Endothelial cell (in vitro differentiated cells): Measurements from ENCODE around the gene TNS3. TPM values are rescaled to one million over a fixed set of nuclear protein-coding genes. Genes with fewer than 3 reads are reported as not detected.

Experiments
- DNase-seq: peaks from one replicate; pipeline ENCODE4 v3.0.0; 2021; ENCODE audit warnings: low spot score
- H3K27ac Mint-ChIP-seq: one replicate; pipeline ENCODE4 v1.8.0; 2021; ENCODE audit warnings: mixed read lengths, inconsistent platforms; ENCODE audit not compliant: unreplicated experiment
- H3K27me3 Mint-ChIP-seq: one replicate; pipeline ENCODE4 v1.8.0; 2021; ENCODE audit warnings: mild to moderate bottlenecking, moderate library complexity, mixed read lengths, inconsistent platforms; ENCODE audit not compliant: unreplicated experiment
- H3K36me3 Mint-ChIP-seq: one replicate; pipeline ENCODE4 v1.8.0; 2021; ENCODE audit warnings: mild to moderate bottlenecking, low read depth, mixed read lengths, inconsistent platforms; ENCODE audit not compliant: unreplicated experiment
- H3K4me1 Mint-ChIP-seq: one replicate; pipeline ENCODE4 v1.8.0; 2021; ENCODE audit warnings: mild to moderate bottlenecking, mixed read lengths, inconsistent platforms; ENCODE audit not compliant: unreplicated experiment
- H3K4me3 Mint-ChIP-seq: one replicate; pipeline ENCODE4 v1.8.0; 2021; ENCODE audit warnings: mild to moderate bottlenecking, mixed read lengths, inconsistent platforms; ENCODE audit not compliant: unreplicated experiment
- H3K9me3 Mint-ChIP-seq: one replicate; pipeline ENCODE4 v1.8.0; 2021; ENCODE audit warnings: mixed read lengths, inconsistent platforms; ENCODE audit not compliant: unreplicated experiment
- CTCF ChIP-seq: fragments of 200-600 bp; sonication (generic); IDR thresholded peaks from one replicate; pipeline ENCODE4 v1.5.0; 2021; ENCODE audit warnings: antibody characterized with exemption; ENCODE audit not compliant: unreplicated experiment
- total RNA-seq: library from RNA; stranded (reverse); fragmentation: NEBNext Ultra II Directional; extraction: Animal tissue kit (Norgen Biotek cat#: 25700); gene quantifications from one replicate; pipeline ENCODE4 v1.2.1, GENCODE V29; 2021; ENCODE audit not compliant: unreplicated experiment

The TNS3 gene
- total RNA-seq, 1 donor from 2014 or later = 7.5 TPM

GRCh38 chr7:47427051-47427643 is 154.8 kb downstream of the TNS3 start:
- no peak for TF ChIP-seq CTCF
- peaks cover 5% of the 10 kb centered on the region for H3K27me3 Mint-ChIP-seq
- H3K27ac Mint-ChIP-seq = no peak overlapping the region
- H3K36me3 Mint-ChIP-seq = no peaks in the 10 kb centered on the region
- DNase-seq = no peak
- peaks cover 11% of the 10 kb centered on the region for H3K4me1 Mint-ChIP-seq
- no peak overlapping the region for H3K4me3 Mint-ChIP-seq
- no peaks in the 10 kb centered on the region for H3K9me3 Mint-ChIP-seq

- peaks cover 11% of the 10 kb centered on the region for H3K4me1 Mint-ChIP-seq
- no peak for TF ChIP-seq CTCF
- no peak overlapping the region for H3K4me3 Mint-ChIP-seq
- H3K9me3 Mint-ChIP-seq = no peaks in the 10 kb centered on the region
- H3K27ac Mint-ChIP-seq = no peak overlapping the region
- no peaks in the 10 kb centered on the region for H3K36me3 Mint-ChIP-seq
- H3K27me3 Mint-ChIP-seq = peaks cover 5% of the 10 kb centered on the region
- no peak for DNase-seq
These were observed 157.4 kb downstream of the TNS3 start for GRCh38 chr7:47424523-47424922.

GRCh38 chr7:47423196-47423595 is 158.7 kb downstream of the TNS3 start:
- H3K9me3 Mint-ChIP-seq = no peaks in the 10 kb centered on the region
- H3K4me3 Mint-ChIP-seq = no peak overlapping the region
- no peak overlapping the region for H3K27ac Mint-ChIP-seq
- H3K36me3 Mint-ChIP-seq = no peaks in the 10 kb centered on the region
- DNase-seq = no peak
- H3K4me1 Mint-ChIP-seq = peaks cover 4% of the 10 kb centered on the region
- peaks cover 5% of the 10 kb centered on the region for H3K27me3 Mint-ChIP-seq
- no peak for TF ChIP-seq CTCF

GRCh38 chr7:47422611-47423010 is 159.3 kb downstream of the TNS3 start:
- Mint-ChIP-seq H3K27ac (no peak overlapping the region), H3K36me3 (no peaks in the 10 kb centered on the region), H3K9me3 (no peaks in the 10 kb centered on the region), H3K27me3 (peaks cover 5% of the 10 kb centered on the region), H3K4me1 (no peaks in the 10 kb centered on the region), H3K4me3 (no peak overlapping the region)
- TF ChIP-seq CTCF = no peak
- DNase-seq = no peak

GRCh38 chr7:47421456-47421855 is 160.5 kb downstream of the TNS3 start:
- Mint-ChIP-seq H3K27me3 (peaks cover 4% of the 10 kb centered on the region), H3K27ac (no peak overlapping the region), H3K9me3 (no peaks in the 10 kb centered on the region), H3K4me1 (no peaks in the 10 kb centered on the region), H3K36me3 (no peaks in the 10 kb centered on the region), H3K4me3 (no peak overlapping the region)
- DNase-seq = no peak
- no peak for TF ChIP-seq CTCF
